Transverse colon (tissue), 4 donors: Measurements from ENCODE around the gene GPR68.

ENCODE experiments used
- EP300 ChIP-seq: sonication (generic); formaldehyde crosslinking; IDR thresholded peaks from one replicate; pipeline ENCODE4 v1.6.1; 2017; ENCODE audit warnings: antibody characterized with exemption, low read depth
- POLR2A ChIP-seq: fragments of 450-650 bp; IDR thresholded peaks from one replicate; pipeline ENCODE4 v1.6.1; 2016; ENCODE audit warnings: antibody characterized with exemption, mild to moderate bottlenecking, moderate library complexity
- POLR2AphosphoS5 ChIP-seq, 3 donors: sonication (generic); formaldehyde crosslinking; IDR thresholded peaks; one replicate each; pipeline ENCODE4 v1.6.1; 2016; ENCODE audit warnings: antibody characterized with exemption in 3 of 3
- TF ChIP-seq, protein P1 (sequence below), 5 experiments: fragments of 200-600 bp in 3 of 5; fragments of 450-650 bp in 2 of 5; sonication (generic) in 3 of 5; IDR thresholded peaks; 1 replicate in 2 of 5; 2 replicates in 3 of 5; pipeline ENCODE4 v1.5.1; 2016 to 2017; ENCODE audit warnings: antibody characterized with exemption in 5 of 5, inconsistent platforms in 3 of 5, mild to moderate bottlenecking in 2 of 5, moderate library complexity in 1 of 5

DNA sequence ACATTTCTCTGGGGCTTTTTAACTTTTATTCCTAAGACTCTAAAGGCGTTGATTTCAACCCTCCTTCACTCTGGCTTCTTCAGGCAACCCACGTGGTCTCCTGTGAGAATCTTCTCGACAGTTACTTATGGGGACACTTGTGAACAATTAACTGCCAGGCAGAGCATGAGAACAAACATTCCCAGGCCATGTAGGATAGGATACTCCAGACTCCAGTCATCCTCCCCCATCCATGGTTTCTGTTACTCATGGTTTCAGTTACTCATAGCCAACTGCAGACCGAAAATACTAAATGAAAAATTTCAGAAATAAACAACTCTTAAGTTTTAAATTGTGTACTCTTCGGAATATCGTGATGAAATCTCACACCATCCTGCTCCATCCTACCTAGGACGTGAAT lies 19.5 kb downstream of the GPR68 start:
- TF ChIP-seq POLR2AphosphoS5 (IDR thresholded peaks at IDR 0.05) (no peak), POLR2A (no peak), EP300 (no peak)
- TF ChIP-seq, protein P1, sequence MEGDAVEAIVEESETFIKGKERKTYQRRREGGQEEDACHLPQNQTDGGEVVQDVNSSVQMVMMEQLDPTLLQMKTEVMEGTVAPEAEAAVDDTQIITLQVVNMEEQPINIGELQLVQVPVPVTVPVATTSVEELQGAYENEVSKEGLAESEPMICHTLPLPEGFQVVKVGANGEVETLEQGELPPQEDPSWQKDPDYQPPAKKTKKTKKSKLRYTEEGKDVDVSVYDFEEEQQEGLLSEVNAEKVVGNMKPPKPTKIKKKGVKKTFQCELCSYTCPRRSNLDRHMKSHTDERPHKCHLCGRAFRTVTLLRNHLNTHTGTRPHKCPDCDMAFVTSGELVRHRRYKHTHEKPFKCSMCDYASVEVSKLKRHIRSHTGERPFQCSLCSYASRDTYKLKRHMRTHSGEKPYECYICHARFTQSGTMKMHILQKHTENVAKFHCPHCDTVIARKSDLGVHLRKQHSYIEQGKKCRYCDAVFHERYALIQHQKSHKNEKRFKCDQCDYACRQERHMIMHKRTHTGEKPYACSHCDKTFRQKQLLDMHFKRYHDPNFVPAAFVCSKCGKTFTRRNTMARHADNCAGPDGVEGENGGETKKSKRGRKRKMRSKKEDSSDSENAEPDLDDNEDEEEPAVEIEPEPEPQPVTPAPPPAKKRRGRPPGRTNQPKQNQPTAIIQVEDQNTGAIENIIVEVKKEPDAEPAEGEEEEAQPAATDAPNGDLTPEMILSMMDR (IDR thresholded peaks at IDR 0.05) = no peak
